ENCODE measurements around the gene SPINK2. TPM values are rescaled to one million over a fixed set of nuclear protein-coding genes. Genes with fewer than 3 reads are reported as not detected.

The SPINK2 gene, protein sequence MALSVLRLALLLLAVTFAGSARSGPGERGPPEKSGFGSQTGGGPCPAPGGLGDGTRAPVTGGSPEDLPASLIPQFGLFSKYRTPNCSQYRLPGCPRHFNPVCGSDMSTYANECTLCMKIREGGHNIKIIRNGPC
- not detected for total RNA-seq

DNA sequence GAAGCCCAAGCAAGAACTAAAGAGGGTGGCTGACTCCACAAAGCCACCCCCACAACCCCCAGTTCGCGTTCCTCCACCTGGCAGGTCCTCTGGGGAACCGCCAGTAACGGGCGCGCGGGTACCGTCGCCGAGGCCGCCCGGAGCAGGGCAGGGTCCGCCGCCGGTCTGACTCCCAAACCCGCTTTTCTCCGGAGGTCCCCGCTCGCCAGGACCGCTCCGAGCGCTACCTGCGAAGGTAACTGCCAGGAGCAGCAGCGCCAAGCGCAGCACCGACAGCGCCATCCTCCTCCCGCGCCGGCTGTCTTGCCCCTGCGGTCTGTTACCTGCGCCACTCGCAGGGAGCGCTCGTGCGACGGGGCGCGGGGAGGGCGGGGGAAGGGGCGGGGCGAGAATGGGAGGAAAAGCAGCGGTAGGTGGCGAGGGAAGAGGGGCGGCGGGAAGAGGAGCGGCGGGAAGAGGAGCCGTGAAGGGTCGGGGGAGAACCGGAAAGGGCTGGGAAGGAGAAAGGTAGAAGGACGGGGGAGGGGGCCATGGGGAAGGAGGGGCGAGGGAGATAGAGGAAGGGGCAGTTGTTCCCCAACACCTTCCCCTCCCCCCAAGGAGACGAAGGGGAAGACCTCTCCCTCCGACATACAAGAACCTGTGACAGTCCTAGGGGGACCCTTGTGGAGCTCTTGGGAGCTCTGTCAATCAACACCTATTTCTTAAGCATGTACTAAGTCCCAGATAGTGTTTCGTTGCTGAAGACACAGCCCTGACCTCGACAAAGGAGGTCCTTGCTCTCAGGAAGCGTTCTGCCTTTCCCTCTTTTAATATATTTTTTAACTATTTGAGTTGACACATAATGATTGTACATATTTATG, at the start of gene SPINK2:
SPINK2 (minus strand) TSS at position 321 of the 863 bp plus-strand sequence; CDS start at position 282, 39 bp downstream.
- Histone ChIP-seq H3K4me1 (peaks cover 9% of the 10 kb centered on the region), H3K9me3 (no peaks in the 10 kb centered on the region), H3K27me3 (peaks cover 16% of the 10 kb centered on the region), H3K4me3 (peak within 1 kb of the TSS; percentile 51), H3K36me3 (no peaks in the 10 kb centered on the region), H3K27ac (no peak within 1 kb of the TSS)
- DNase-seq (ENCODE audit: low spot score in 2 of 2), result no peak
- 3% methylated on average over 58 of the region's 58 CpGs for WGBS
- TF ChIP-seq, protein P1, sequence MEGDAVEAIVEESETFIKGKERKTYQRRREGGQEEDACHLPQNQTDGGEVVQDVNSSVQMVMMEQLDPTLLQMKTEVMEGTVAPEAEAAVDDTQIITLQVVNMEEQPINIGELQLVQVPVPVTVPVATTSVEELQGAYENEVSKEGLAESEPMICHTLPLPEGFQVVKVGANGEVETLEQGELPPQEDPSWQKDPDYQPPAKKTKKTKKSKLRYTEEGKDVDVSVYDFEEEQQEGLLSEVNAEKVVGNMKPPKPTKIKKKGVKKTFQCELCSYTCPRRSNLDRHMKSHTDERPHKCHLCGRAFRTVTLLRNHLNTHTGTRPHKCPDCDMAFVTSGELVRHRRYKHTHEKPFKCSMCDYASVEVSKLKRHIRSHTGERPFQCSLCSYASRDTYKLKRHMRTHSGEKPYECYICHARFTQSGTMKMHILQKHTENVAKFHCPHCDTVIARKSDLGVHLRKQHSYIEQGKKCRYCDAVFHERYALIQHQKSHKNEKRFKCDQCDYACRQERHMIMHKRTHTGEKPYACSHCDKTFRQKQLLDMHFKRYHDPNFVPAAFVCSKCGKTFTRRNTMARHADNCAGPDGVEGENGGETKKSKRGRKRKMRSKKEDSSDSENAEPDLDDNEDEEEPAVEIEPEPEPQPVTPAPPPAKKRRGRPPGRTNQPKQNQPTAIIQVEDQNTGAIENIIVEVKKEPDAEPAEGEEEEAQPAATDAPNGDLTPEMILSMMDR (IDR thresholded peaks at IDR 0.05), result peak in 1 of 2 donors; percentile 32
- TF ChIP-seq POLR2A (IDR thresholded peaks at IDR 0.05) (no peak), POLR2AphosphoS5 (IDR thresholded peaks at IDR 0.05) (no peak)

DNA sequence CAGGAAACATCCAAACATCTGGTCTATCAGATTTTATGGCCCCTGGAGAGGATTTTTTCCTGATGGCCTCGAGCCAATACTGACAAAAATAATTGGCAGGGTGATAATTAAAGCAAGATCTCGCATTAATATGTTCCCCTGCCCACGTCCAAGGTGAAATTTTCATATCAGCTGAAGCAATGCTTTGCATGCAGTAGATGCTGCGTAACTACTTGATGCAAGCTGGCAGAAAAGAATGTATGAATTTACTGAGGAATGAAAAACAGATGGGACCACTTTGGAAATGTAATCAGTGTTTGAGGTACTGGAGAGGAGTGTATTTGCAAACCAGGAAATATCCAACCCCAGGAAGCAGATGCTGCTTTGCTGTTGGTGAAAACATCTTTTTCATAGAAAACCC, 49.4 kb upstream of the SPINK2 start:
- Histone ChIP-seq H3K27me3 (no peaks in the 10 kb centered on the region), H3K4me3 (no peak overlapping the region), H3K36me3 (no peaks in the 10 kb centered on the region), H3K27ac (no peak overlapping the region), H3K4me1 (peaks cover 7% of the 10 kb centered on the region), H3K9me3 (no peaks in the 10 kb centered on the region)
- no peak for DNase-seq (ENCODE audit: low spot score in 2 of 2)
- TF ChIP-seq, protein P1 (IDR thresholded peaks at IDR 0.05), result no peak
- TF ChIP-seq EP300 (IDR thresholded peaks at IDR 0.05) (no peak), POLR2A (IDR thresholded peaks at IDR 0.05) (no peak), POLR2AphosphoS5 (IDR thresholded peaks at IDR 0.05) (no peak)
- 13% methylated on average over 4 of the region's 4 CpGs for WGBS

DNA sequence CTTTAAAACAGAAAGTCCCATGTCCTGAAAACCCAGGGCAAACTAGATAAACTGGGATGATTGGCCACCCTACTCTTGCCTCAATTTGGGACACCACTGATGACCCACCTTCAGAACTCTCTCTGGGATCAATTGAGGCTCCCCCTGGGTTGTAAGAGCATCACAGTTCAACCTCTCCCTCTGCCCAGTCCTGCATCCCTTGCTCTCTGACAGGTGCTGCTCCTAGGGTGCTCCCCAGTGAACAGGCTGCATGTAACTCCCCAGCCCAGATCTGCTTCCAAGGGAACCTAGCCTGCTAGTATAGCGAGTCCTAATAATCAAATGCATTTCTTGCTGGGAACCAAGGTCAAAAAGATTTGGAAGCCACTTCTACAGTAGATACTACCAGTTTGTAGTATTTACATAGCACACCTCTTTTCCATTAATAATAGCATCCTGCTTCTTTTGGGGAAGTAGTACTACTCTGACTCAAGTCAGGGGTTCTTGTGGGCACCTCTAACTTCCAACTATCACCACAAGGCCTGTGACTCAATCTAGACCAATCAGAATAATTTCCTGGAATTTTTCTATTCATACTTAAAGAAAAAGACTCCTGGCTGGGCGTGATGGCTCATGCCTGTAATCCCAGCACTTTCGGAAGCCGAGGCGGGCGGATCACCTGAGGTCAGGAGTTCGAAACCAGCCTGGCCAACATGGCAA, 42.1 kb upstream of the SPINK2 start:
- H3K36me3 ChIP-seq, result no peaks in the 10 kb centered on the region
- WGBS, result 95% methylated on average over 7 of the region's 7 CpGs

DNA sequence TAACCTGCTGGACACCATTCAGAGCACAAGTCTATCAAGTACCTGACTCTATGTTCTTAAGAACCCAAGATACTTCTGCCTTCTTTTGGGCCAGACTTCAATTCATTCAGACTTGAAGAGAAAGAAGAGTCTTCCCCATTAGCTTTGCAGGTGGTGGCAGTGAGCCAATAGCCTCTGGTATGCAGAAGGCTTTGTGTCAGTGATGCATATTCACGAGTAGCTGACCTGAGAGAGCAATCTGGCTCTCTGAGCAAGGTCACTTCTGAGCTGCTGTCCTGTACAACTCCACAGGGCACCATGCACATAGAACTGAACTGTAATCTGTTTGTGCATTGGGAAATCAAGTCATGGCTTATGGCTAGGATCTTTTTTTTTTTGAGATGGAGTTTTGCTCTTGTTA, 39.9 kb upstream of the SPINK2 start:
- TF ChIP-seq POLR2AphosphoS5 (IDR thresholded peaks at IDR 0.05), result no peak
- TF ChIP-seq, protein P1 (IDR thresholded peaks at IDR 0.05), result no peak
- TF ChIP-seq EP300 (IDR thresholded peaks at IDR 0.05), result no peak
- no peak for TF ChIP-seq POLR2A (IDR thresholded peaks at IDR 0.05)
- Histone ChIP-seq H3K36me3 (no peaks in the 10 kb centered on the region), H3K9me3 (no peaks in the 10 kb centered on the region), H3K4me3 (no peak overlapping the region), H3K27me3 (no peaks in the 10 kb centered on the region), H3K4me1 (peaks cover 5% of the 10 kb centered on the region), H3K27ac (no peak overlapping the region)
- DNase-seq (ENCODE audit: low spot score in 2 of 2), result no peak
- WGBS, result 29% methylated on average over 1 of the region's 1 CpG

More for the DNA sequence above, 42.1 kb upstream of the SPINK2 start:
- Histone ChIP-seq H3K27me3 (no peaks in the 10 kb centered on the region), H3K4me1 (no peaks in the 10 kb centered on the region), H3K4me3 (no peak overlapping the region), H3K9me3 (no peaks in the 10 kb centered on the region), H3K27ac (no peak overlapping the region)
- TF ChIP-seq POLR2AphosphoS5 (IDR thresholded peaks at IDR 0.05) (no peak), EP300 (IDR thresholded peaks at IDR 0.05) (no peak), POLR2A (IDR thresholded peaks at IDR 0.05) (no peak)
- TF ChIP-seq, protein P1 (IDR thresholded peaks at IDR 0.05), result no peak
- DNase-seq (ENCODE audit: low spot score in 2 of 2), result no peak

DNA sequence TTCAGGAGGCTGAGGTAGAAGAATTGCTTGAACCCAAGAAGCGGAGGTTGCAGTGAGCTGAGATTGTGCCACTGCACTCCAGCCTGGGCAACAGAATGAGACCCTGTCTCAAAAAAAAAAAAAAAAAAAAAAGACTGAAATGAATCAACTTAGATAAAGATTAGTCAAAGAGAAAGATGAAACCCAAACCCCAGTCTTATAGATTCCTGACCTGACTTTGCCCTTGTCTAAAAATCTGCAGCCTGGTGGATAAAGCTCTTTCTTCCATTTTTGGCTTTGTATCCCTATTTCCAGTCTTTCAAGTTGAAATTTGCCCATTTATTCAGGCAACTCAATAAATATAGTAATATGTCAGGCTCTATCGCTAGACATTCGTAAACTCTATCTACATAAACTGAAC, 39.3 kb upstream of the SPINK2 start:
- 84% methylated on average over 3 of the region's 3 CpGs for WGBS
- Histone ChIP-seq H3K27me3 (no peaks in the 10 kb centered on the region), H3K9me3 (no peaks in the 10 kb centered on the region), H3K4me3 (no peak overlapping the region), H3K27ac (no peak overlapping the region), H3K36me3 (no peaks in the 10 kb centered on the region), H3K4me1 (peaks cover 5% of the 10 kb centered on the region)
- TF ChIP-seq, protein P1 (IDR thresholded peaks at IDR 0.05), result no peak
- TF ChIP-seq EP300 (IDR thresholded peaks at IDR 0.05) (no peak), POLR2A (IDR thresholded peaks at IDR 0.05) (no peak), POLR2AphosphoS5 (IDR thresholded peaks at IDR 0.05) (no peak)
- DNase-seq (ENCODE audit: low spot score in 2 of 2), result no peak
